Tibial artery (tissue), 4 donors: ENCODE data around the gene DNAJC15.

Source experiments
- DNase-seq, 2 donors: peaks; one replicate each; pipeline ENCODE4 v3.0.0-alpha.2; 2019
- H3K27ac ChIP-seq, 2 donors: fragments of 200-600 bp; sonication (generic) in 1 of 2; 1 replicate in 1 of 2; 2 replicates in 1 of 2; pipeline ENCODE4 v1.5.1; 2018 to 2019; ENCODE audit warnings: mild to moderate bottlenecking in 1 of 2
- H3K27me3 ChIP-seq, 2 donors: fragments of 200-600 bp; sonication (generic) in 1 of 2; one replicate each; pipeline versions ENCODE4 v1.5.1 to v1.6.0; 2016 to 2019
- H3K36me3 ChIP-seq, 3 donors: fragments of 200-600 bp; sonication (generic) in 2 of 3; one replicate each; pipeline ENCODE4 v1.5.1; 2016 to 2019; ENCODE audit warnings: mild to moderate bottlenecking in 2 of 3
- H3K4me1 ChIP-seq, 4 donors: fragments of 200-600 bp; sonication (generic) in 2 of 4; 1 replicate in 3 of 4; 2 replicates in 1 of 4; pipeline ENCODE4 v1.5.1; 2016 to 2019
- H3K4me3 ChIP-seq, 2 donors: fragments of 200-600 bp; sonication (generic) in 1 of 2; 1 replicate in 1 of 2; 2 replicates in 1 of 2; pipeline ENCODE4 v1.5.1; 2018 to 2019; ENCODE audit warnings: mild to moderate bottlenecking in 2 of 2
- H3K9me3 ChIP-seq, 3 donors: fragments of 200-600 bp; sonication (generic) in 1 of 3; one replicate each; pipeline ENCODE4 v1.5.1; 2016 to 2019
- CTCF ChIP-seq, 2 experiments: fragments of 200-600 bp in 1 of 2; fragments of 450-650 bp in 1 of 2; IDR thresholded peaks; one replicate each; pipeline ENCODE4 v1.5.1; 2017 to 2019; ENCODE audit warnings: antibody characterized with exemption in 2 of 2, mild to moderate bottlenecking in 1 of 2, moderate library complexity in 1 of 2
- intact Hi-C: fragments of 100-400 bp; cut with DNase I; formaldehyde crosslinking; loops from one replicate; pipeline ENCODE4 v1.15.0; 2023; ENCODE audit warnings: low total_unique reads

DNAJC15 gene

GRCh38 chr13:43094901-43095300 lies 71.5 kb downstream of the DNAJC15 start:
- Histone ChIP-seq H3K27me3 (no peaks in the 10 kb centered on the region), H3K4me1 (peaks cover 0 to 16% (median 6%) of the 10 kb centered on the region in 4 donors), H3K27ac (no peak overlapping the region), H3K4me3 (no peak overlapping the region), H3K36me3 (peaks cover 0 to 4% (median 0%) of the 10 kb centered on the region in 3 donors), H3K9me3 (peaks cover 0 to 4% (median 0%) of the 10 kb centered on the region in 3 donors)
- no peak for DNase-seq
- no peak for TF ChIP-seq CTCF (IDR thresholded peaks at IDR 0.05)
- intact Hi-C loops: no loop called here

- peaks cover 0 to 16% (median 6%) of the 10 kb centered on the region in 4 donors for H3K4me1 ChIP-seq
- TF ChIP-seq CTCF (IDR thresholded peaks at IDR 0.05): no peak
- no peak overlapping the region for H3K27ac ChIP-seq
- H3K27me3 ChIP-seq: no peaks in the 10 kb centered on the region
- no peaks in the 10 kb centered on the region for H3K9me3 ChIP-seq
- DNase-seq: no peak
- no peaks in the 10 kb centered on the region for H3K36me3 ChIP-seq
- no peak overlapping the region for H3K4me3 ChIP-seq
- intact Hi-C loops: no loop called here
These were observed 72.7 kb downstream of the DNAJC15 start for GRCh38 chr13:43095771-43096719.

GRCh38 chr13:43100667-43101066 lies 77.3 kb downstream of the DNAJC15 start:
- H3K4me3 ChIP-seq: no peak overlapping the region
- DNase-seq: no peak
- no peaks in the 10 kb centered on the region for H3K36me3 ChIP-seq
- H3K27ac ChIP-seq: no peak overlapping the region
- H3K27me3 ChIP-seq: no peaks in the 10 kb centered on the region
- intact Hi-C loops: no loop called here
- no peak for TF ChIP-seq CTCF (IDR thresholded peaks at IDR 0.05)
- no peaks in the 10 kb centered on the region for H3K9me3 ChIP-seq
- H3K4me1 ChIP-seq: peaks cover 0 to 16% (median 6%) of the 10 kb centered on the region in 4 donors

GRCh38 chr13:43102304-43102703 lies 78.9 kb downstream of the DNAJC15 start:
- no peak for DNase-seq
- TF ChIP-seq CTCF (IDR thresholded peaks at IDR 0.05): no peak

GRCh38 chr13:43107780-43108179 lies 84.4 kb downstream of the DNAJC15 start:
- Histone ChIP-seq H3K4me1 (peaks cover 0 to 6% (median 0%) of the 10 kb centered on the region in 4 donors), H3K27ac (no peak overlapping the region), H3K4me3 (no peak overlapping the region), H3K36me3 (peaks cover 0 to 10% (median 9%) of the 10 kb centered on the region in 3 donors), H3K27me3 (no peaks in the 10 kb centered on the region), H3K9me3 (no peaks in the 10 kb centered on the region)
- intact Hi-C loops: no loop called here
- no peak for TF ChIP-seq CTCF (IDR thresholded peaks at IDR 0.05)
- no peak for DNase-seq

More at GRCh38 chr13:43102304-43102703, 78.9 kb downstream of the DNAJC15 start:
- intact Hi-C loops: no loop called here
- H3K27me3 ChIP-seq: no peaks in the 10 kb centered on the region
- H3K9me3 ChIP-seq: no peaks in the 10 kb centered on the region
- H3K27ac ChIP-seq: no peak overlapping the region
- no peak overlapping the region for H3K4me3 ChIP-seq
- H3K4me1 ChIP-seq: peaks cover 0 to 10% (median 0%) of the 10 kb centered on the region in 4 donors
- H3K36me3 ChIP-seq: peaks cover 0 to 4% (median 0%) of the 10 kb centered on the region in 3 donors
